D341Med (cell line): ENCODE data around the gene SLC22A3.
"Not testable (repeated sequence)": the region's sequence is repeated elsewhere in the genome, so short reads cannot be mapped to it uniquely, and the experiment has no call there.

Source experiments
- DNase-seq: peaks from one replicate; pipeline ENCODE4 v3.0.0; 2012; ENCODE audit warnings: low spot score

The SLC22A3 gene, protein sequence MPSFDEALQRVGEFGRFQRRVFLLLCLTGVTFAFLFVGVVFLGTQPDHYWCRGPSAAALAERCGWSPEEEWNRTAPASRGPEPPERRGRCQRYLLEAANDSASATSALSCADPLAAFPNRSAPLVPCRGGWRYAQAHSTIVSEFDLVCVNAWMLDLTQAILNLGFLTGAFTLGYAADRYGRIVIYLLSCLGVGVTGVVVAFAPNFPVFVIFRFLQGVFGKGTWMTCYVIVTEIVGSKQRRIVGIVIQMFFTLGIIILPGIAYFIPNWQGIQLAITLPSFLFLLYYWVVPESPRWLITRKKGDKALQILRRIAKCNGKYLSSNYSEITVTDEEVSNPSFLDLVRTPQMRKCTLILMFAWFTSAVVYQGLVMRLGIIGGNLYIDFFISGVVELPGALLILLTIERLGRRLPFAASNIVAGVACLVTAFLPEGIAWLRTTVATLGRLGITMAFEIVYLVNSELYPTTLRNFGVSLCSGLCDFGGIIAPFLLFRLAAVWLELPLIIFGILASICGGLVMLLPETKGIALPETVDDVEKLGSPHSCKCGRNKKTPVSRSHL

DNA sequence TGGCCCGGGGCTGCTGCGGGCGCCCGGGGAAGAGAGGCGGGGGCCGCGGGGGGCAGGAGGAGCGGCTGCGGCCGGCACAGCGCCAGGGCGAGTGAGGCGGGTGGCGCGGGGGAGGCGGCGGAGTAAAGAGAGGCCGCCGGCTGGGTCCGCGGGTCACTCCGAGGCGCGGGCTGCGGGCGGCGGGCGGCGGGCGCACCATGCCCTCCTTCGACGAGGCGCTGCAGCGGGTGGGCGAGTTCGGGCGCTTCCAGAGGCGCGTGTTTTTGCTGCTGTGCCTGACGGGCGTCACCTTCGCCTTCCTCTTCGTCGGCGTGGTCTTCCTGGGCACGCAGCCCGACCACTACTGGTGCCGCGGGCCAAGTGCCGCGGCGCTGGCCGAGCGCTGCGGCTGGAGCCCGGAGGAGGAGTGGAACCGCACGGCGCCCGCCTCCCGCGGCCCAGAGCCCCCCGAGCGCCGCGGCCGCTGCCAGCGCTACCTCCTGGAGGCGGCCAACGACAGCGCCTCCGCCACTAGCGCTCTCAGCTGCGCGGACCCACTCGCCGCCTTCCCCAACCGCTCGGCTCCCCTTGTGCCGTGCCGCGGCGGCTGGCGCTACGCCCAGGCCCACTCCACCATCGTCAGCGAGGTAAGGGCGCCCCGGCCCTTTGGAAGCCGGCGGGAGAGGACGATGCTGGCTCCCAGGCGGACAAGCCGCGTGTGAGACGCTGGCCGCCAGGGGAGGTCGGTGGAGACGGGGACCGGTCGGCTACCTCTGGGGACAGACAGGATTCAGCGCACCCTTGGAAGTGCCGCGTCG is at the start of gene SLC22A3:
Gene SLC22A3, plus strand, starts transcription at position 156 of the 797 bp plus-strand sequence. Its CDS starts 42 bp downstream, at position 198.
- DNase-seq, result peak; percentile 36

DNA sequence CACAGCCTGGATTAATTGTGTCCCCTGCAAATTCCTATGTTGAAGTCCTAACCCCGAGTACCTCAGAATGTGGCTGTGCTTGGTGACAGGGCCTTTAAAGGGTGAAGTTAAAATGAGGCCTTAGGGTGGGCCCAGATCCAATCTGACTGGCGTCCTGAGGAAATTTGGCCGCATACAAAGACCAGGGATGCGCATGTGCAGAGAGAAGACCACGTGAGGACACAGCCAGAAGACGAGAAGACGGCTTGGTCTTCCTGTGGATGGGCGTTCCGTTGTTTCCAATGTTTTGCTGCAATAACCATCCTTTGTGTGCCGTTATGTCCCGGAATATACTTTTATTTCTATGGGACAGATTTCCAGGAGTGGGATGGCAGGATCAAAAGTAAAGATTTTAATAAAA is 48.6 kb upstream of the SLC22A3 start:
- DNase-seq, result no peak

DNA sequence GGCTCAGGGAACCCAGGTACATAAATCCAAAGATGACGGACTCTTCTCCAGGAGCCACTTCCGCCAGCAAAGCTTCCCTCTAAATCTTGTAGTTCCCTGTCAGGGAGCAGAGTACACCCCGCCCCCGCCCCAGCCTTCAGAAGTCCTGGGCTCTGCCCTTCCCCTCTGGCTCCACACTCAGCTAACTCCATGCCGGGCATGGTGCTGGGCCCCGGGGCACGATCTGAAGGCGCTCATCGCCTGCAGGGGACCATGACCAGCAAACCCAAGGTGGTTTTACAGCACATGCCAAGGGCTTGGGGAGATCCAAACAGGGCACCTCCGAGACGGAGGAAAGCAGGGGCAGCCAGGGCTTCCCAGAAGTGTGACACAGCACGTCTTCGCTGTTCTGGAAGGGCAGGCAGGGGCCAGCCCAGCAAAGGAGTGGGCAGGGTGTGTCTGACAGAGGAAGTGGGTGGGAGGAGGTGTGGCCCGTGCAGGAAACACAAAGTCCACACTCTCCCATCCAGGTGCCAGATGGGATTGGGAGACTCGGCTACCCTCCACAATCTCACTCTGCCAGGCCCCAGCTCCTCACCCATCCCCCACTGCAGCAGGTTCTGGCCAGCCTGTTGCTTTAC is 48.0 kb upstream of the SLC22A3 start:
- no peak for DNase-seq

DNA sequence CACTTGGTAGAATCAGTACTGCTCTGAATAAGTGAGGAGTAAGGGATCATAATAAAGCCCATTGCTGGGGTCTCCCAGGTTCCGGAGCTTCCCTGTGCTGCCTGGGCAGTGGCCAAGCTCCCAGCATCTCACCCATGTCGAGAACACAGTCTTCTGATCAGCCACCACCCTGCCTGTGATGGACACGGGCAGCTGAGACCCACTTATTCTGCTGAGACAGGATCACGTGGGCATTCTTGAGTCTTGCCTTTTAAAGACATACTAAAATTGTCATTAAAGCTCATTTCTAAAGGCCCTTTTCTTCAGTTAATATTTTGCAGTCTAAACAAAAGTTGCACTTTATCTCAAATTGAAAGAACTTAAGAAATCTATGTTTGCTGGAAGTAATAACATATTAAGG is 46.8 kb upstream of the SLC22A3 start:
- no peak for DNase-seq

DNA sequence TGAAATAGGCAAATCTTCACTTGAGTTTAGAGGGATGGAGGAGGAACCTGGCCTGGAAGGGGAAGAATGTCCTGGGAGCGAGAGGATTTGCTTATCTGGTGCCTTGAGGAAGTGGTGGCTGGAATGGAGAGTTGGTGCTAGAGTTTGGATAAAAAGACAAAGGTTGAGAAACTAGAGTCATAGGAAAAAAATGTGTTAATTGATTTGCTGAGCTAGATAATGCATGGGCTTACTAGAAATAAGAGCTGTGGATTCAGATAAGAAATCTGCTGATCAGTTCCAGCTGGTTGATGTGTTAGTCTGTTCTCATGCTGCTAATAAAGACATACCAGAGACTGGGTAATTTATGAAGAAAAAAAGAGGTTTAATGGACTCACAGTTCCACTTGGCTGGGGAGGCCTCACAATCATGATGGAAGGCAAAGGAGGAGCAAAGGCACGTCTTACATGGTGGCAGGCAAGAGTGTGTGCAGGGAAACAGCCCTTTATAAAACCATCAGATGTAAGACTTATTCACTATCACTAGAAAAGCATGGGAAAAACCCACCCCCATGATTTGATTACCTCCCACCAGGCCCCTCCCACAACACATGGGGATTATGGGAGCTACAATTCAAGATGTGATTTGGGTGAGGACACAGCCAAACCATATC is 45.6 kb upstream of the SLC22A3 start:
- DNase-seq, result not testable (repeated sequence)

DNA sequence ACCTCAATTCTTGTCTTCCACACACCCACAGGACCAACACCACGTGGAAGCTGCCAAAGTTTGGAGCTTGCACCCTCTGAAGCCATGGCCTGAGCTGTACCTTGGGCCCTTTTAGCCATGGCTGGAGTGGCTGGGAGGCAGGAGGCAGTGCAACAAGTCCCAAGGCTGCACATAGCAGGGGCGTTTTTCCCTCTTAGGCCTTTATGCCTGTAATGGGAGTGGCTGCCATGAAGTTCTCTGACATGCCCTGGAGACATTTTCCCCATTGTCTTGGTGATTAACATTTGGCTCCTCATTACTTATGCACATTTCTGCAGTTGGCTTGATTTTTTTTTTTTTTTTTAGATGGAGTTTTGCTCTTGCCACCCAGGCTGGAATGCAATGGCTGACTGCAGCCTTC is 44.4 kb upstream of the SLC22A3 start:
- DNase-seq, result no peak

DNA sequence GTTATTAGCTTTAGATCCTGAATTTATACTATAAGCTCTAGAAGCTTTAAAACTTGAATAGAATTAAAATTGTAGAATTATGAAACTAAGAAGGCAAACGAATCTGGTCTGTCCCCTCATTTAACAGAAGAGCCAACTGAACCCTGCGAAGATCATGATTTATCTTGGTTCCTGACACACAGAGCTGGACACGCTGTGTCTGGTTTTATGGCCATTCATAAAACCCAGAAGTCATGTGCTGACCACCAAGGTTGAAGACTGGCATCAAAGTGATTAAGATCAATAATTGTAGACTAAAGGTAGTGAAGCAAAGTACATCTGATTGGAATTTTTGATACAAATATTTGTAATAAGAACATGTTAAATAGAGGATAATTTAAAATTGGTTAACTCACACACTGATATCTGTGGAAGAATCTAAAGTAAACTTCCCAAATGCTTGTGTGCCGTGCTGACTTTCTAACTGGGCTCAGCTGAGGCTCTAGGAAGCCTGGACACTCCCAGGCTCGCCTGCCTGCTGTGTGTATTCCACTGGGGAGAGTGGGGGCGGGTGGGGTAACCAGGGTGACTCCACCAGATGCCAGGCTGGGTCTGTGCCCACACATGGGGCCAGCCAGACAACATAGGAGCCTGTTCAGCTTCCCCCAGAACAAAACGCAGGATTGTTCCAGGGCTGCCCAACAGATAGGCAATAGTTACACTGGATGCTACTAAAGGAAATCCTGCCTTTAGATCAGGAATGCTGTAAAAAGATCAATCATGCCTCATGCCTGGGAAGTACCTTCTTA is 42.1 kb upstream of the SLC22A3 start:
- no peak for DNase-seq

DNA sequence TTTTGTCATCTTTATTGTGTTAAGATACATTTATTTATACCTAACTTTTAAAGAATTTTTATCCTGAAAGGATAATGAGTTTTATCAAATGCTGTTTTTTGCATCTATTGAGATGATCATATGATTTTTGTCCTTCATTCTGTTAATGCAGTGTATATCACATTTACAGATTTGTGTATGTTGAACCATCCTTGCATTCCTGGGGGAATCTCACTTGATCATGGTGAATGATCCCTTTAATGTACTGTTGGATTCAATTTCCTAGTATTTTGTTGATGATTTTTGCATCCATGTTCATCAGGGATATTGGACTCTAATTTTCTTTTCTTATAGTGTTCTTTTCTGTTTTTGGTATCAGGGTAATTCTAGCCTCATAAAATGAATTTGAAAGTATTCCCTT is 38.5 kb upstream of the SLC22A3 start:
- no peak for DNase-seq

- no peak for DNase-seq
Observed at GRCh38 chr6:160312900-160313299, 35.3 kb upstream of the SLC22A3 start.

DNA sequence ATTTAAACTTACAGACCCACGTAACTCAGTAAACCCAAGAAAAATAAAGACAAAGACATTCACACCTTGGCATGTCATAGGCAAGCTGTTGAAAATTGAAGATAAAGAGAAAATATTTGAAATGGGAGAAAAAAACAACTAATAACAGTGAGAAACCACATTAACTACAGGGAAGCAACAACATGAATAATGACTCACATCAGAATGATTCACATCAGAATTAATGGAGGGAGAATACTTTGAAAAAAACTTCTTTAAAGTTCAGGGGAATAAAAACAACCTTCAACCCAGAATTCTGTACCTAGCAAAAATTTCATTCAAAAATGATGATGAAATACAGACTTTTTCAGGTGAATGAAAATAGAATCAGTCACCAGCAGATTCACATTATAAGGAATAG is 32.9 kb upstream of the SLC22A3 start:
- DNase-seq, result no peak

GRCh38 chr6:160316261-160316660 is 31.9 kb upstream of the SLC22A3 start:
- DNase-seq, result no peak

GRCh38 chr6:160319246-160319645 is 28.9 kb upstream of the SLC22A3 start:
- no peak for DNase-seq

GRCh38 chr6:160321729-160322505 is 26.3 kb upstream of the SLC22A3 start:
- DNase-seq, result no peak

- DNase-seq, result no peak
Observed at GRCh38 chr6:160327981-160328380, 20.2 kb upstream of the SLC22A3 start.

- DNase-seq, result no peak
Observed at GRCh38 chr6:160328447-160328846, 19.7 kb upstream of the SLC22A3 start.

GRCh38 chr6:160329188-160329587 is 19.0 kb upstream of the SLC22A3 start:
- DNase-seq, result no peak

DNA sequence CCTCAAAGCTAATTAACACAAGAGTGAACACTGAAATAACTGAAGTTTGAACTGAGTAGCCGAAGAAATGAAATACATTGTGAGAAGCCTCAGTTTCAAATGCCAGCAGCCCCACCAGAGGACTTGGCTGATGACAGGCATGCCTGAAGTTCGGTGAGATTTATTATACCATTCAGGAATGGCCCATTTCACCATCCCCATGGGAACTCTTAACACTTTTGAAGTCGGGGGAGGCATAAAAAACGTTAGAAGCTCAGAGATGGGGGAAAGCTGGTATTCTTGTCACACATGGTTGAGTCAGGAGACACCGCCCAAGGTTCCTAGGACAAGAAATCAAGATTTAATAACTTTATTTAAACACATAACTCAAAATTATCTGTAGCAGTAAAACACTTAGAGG is 17.6 kb upstream of the SLC22A3 start:
- DNase-seq, result no peak

DNA sequence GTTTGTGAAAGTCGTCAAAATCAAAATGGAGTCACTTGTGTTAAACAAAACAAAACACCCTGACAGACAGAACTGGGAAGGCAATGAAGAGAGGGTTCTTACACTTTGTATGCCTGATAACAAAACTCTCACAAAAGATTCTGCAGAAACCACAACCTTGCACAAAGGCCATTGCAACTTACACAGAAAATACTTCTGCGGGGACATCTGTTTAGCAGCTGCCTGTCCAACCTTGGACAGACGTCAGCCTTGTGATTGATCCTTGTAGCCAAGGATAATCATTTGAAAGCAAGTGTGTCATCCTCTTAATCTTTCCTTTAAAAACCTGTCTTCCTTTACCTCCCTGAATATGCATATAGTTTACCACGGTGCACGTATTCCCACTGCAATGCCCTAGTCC is 17.0 kb upstream of the SLC22A3 start:
- no peak for DNase-seq

GRCh38 chr6:160331753-160332152 is 16.4 kb upstream of the SLC22A3 start:
- no peak for DNase-seq

- DNase-seq, result no peak
Observed at GRCh38 chr6:160333101-160333500, 15.1 kb upstream of the SLC22A3 start.
